ENCODE results near the gene ZNF346.

DNA sequence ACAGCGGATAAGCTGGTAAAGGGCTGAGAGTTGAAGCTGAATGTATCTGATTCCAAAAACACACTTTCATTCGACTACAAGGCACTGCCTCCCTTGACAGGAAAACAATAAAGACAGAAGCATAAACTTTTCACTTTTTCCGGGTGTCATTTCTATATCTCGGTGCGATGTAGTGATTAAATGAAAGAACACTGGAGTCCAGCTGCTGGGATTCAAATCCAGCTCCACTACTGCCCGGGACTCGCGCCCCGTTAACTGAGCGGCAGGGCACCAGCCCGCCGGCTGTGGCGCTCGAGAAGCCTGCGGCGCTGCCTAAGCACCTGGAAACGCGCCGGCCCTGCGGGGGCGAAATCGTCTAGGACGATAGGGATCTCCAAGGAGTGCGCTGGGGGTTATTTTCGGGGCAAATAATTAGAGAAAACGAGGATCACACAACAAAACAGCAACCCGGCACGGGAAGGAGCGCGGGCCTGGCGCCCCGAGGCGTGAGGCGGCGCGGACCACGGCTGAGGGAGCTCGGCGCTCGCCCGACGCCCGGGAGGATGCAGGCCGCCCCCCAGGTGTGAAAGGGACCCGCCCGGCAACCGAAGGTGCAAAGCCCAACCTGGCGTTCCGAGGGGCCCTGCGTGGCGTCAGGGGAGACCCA lies 16.8 kb upstream of the ZNF346 start:
- TF ChIP-seq, protein P1, sequence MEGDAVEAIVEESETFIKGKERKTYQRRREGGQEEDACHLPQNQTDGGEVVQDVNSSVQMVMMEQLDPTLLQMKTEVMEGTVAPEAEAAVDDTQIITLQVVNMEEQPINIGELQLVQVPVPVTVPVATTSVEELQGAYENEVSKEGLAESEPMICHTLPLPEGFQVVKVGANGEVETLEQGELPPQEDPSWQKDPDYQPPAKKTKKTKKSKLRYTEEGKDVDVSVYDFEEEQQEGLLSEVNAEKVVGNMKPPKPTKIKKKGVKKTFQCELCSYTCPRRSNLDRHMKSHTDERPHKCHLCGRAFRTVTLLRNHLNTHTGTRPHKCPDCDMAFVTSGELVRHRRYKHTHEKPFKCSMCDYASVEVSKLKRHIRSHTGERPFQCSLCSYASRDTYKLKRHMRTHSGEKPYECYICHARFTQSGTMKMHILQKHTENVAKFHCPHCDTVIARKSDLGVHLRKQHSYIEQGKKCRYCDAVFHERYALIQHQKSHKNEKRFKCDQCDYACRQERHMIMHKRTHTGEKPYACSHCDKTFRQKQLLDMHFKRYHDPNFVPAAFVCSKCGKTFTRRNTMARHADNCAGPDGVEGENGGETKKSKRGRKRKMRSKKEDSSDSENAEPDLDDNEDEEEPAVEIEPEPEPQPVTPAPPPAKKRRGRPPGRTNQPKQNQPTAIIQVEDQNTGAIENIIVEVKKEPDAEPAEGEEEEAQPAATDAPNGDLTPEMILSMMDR (IDR thresholded peaks at IDR 0.05) = peak in 5 of 6 experiments; percentile 31 to 58 (median 46)
- no peak for TF ChIP-seq POLR2A (IDR thresholded peaks at IDR 0.05)

All from upper lobe of left lung (tissue), 4 donors.